Loucy (cell line): ENCODE data around the gene SULT1C4.

ENCODE experiments used
- H2AFZ ChIP-seq: fragments of 200-600 bp; sonication (generic); 2 replicates; pipeline ENCODE4 v1.6.0; 2016; ENCODE audit warnings: antibody characterized with exemption, mild to moderate bottlenecking, low read length, moderate library complexity
- H3F3A ChIP-seq: fragments of 200-600 bp; 2 replicates; pipeline ENCODE4 v1.6.0; 2016; ENCODE audit warnings: antibody characterized with exemption, low read depth, mild to moderate bottlenecking
- H3K27me3 ChIP-seq: fragments of 200-600 bp; sonication (generic); 2 replicates; pipeline ENCODE4 v1.6.1; 2014; ENCODE audit warnings: low read length, mild to moderate bottlenecking; ENCODE audit not compliant: insufficient read depth, poor library complexity, severe bottlenecking
- H3K36me3 ChIP-seq: fragments of 200-600 bp; sonication (generic); 2 replicates; pipeline ENCODE4 v1.6.1; 2016; ENCODE audit warnings: low read length; ENCODE audit not compliant: insufficient read depth
- H3K4me1 ChIP-seq: fragments of 200-600 bp; sonication (generic); 2 replicates; pipeline ENCODE4 v1.5.1; 2014; ENCODE audit warnings: low read length, mild to moderate bottlenecking; ENCODE audit not compliant: insufficient read depth, poor library complexity, severe bottlenecking
- H3K4me2 ChIP-seq: fragments of 200-600 bp; sonication (generic); 2 replicates; pipeline ENCODE4 v1.6.0; 2014; ENCODE audit warnings: antibody characterized with exemption, low read length, low read depth, mild to moderate bottlenecking; ENCODE audit not compliant: poor library complexity, severe bottlenecking
- H3K4me3 ChIP-seq: fragments of 200-600 bp; sonication (generic); 2 replicates; pipeline ENCODE4 v1.5.1; 2014; ENCODE audit warnings: low read length, mild to moderate bottlenecking, mixed read lengths; ENCODE audit not compliant: poor library complexity, severe bottlenecking
- H3K79me2 ChIP-seq: fragments of 200-600 bp; sonication (generic); 2 replicates; pipeline ENCODE4 v1.6.1; 2014; ENCODE audit warnings: low read length; ENCODE audit not compliant: insufficient read depth
- H3K9ac ChIP-seq: fragments of 200-600 bp; sonication (generic); 2 replicates; pipeline ENCODE4 v1.6.0; 2014; ENCODE audit warnings: mild to moderate bottlenecking, low read depth, low read length, moderate library complexity; ENCODE audit not compliant: poor library complexity, severe bottlenecking
- H3K9me2 ChIP-seq: fragments of 200-600 bp; sonication (generic); replicated peaks from 2 replicates; pipeline ENCODE4 v1.6.1; 2016; ENCODE audit warnings: low read depth, low read length, mixed read lengths
- H3K9me3 ChIP-seq: fragments of 200-600 bp; sonication (generic); 2 replicates; pipeline ENCODE4 v1.6.1; 2014; ENCODE audit warnings: mild to moderate bottlenecking, antibody characterized with exemption, low read length, low read depth; ENCODE audit not compliant: insufficient read depth
- H4K20me1 ChIP-seq: fragments of 200-600 bp; sonication (generic); 2 replicates; pipeline ENCODE4 v1.6.0; 2014; ENCODE audit warnings: antibody characterized with exemption, low read length, mild to moderate bottlenecking; ENCODE audit not compliant: insufficient read depth, poor library complexity, severe bottlenecking
- EZH2phosphoT487 ChIP-seq: fragments of 200-600 bp; IDR thresholded peaks from 2 replicates; pipeline ENCODE4 v1.6.1; 2018; ENCODE audit warnings: antibody characterized with exemption, mild to moderate bottlenecking, moderate library complexity, borderline replicate concordance
- TF ChIP-seq, protein P1 (sequence below): fragments of 200-600 bp; sonication (generic); conservative IDR thresholded peaks from 2 replicates; pipeline ENCODE4 v1.5.1; 2014; ENCODE audit warnings: mild to moderate bottlenecking, antibody characterized with exemption, low read length

Gene SULT1C4

DNA sequence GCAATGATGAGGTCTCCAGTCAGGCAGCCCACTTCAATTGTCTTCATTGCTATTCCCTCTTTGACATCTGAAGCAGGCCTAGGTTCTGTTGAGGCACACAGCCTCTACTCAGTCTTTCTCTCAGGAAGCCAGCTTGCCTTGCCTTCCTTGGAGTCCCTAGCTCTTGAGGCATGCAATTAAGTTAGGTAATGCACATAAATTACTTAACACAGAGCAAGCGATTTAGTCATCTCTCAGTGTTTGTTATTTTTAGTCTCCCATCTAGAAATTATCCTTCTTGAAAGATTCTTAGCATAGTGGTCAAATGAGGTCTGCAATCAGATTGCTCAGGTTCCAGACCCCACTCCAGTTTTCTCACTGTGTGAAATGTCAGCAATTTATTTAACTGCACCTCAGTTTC is 32.0 kb downstream of the SULT1C4 start:
- Histone ChIP-seq H3K9me3 (no peaks in the 10 kb centered on the region), H3K4me1 (no peaks in the 10 kb centered on the region), H3K4me3 (no peak overlapping the region), H4K20me1 (no peaks in the 10 kb centered on the region), H3K4me2 (no peak overlapping the region), H3K9me2 (no peaks in the 10 kb centered on the region), H3K79me2 (no peaks in the 10 kb centered on the region), H3K9ac (no peak overlapping the region), H3K36me3 (no peaks in the 10 kb centered on the region), H3F3A (no peaks in the 10 kb centered on the region), H2AFZ (no peak overlapping the region), H3K27me3 (no peaks in the 10 kb centered on the region)
- no peak for TF ChIP-seq EZH2phosphoT487
- TF ChIP-seq, protein P1, sequence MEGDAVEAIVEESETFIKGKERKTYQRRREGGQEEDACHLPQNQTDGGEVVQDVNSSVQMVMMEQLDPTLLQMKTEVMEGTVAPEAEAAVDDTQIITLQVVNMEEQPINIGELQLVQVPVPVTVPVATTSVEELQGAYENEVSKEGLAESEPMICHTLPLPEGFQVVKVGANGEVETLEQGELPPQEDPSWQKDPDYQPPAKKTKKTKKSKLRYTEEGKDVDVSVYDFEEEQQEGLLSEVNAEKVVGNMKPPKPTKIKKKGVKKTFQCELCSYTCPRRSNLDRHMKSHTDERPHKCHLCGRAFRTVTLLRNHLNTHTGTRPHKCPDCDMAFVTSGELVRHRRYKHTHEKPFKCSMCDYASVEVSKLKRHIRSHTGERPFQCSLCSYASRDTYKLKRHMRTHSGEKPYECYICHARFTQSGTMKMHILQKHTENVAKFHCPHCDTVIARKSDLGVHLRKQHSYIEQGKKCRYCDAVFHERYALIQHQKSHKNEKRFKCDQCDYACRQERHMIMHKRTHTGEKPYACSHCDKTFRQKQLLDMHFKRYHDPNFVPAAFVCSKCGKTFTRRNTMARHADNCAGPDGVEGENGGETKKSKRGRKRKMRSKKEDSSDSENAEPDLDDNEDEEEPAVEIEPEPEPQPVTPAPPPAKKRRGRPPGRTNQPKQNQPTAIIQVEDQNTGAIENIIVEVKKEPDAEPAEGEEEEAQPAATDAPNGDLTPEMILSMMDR = no peak

DNA sequence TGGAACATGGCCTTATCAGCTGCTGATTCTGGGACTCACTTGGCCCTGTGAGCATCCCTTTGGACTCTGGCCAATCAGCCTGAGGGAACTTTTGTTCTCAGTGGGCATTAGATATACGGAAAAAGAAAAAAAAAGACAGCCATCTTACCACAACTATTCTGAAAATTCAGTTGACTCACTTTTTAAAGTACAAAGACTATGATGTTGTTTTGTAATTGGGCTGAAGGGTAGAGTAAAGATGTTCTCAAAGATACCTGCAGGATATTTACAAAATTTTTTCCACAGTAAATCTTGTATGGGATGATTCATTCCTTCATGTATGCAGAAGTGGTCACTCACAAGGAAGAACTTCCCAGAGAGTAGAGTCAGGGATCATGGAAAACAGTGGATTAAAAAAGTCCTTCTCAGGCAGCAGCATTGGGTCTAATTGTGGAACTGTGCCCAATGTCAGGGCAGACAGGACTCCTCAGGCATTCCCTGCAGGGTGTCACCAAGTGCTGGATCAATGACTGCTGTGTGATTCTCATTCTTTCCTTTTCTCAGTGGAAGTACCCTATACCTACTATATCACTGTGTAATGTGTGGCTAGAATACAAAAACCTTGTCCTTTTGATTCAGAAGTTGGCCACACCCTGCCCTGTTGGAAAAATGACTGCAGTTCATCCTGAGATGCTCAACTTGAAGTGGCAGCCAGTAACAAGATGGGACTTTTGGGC is 35.4 kb downstream of the SULT1C4 start:
- Histone ChIP-seq H4K20me1 (no peaks in the 10 kb centered on the region), H3K4me1 (no peaks in the 10 kb centered on the region), H3K27me3 (no peaks in the 10 kb centered on the region), H3K9me3 (no peaks in the 10 kb centered on the region), H3K79me2 (no peaks in the 10 kb centered on the region), H3F3A (no peaks in the 10 kb centered on the region), H3K9me2 (no peaks in the 10 kb centered on the region), H3K36me3 (no peaks in the 10 kb centered on the region), H3K4me3 (no peak overlapping the region), H2AFZ (no peak overlapping the region), H3K9ac (no peak overlapping the region), H3K4me2 (no peak overlapping the region)
- no peak for TF ChIP-seq EZH2phosphoT487
- TF ChIP-seq, protein P1 = no peak

DNA sequence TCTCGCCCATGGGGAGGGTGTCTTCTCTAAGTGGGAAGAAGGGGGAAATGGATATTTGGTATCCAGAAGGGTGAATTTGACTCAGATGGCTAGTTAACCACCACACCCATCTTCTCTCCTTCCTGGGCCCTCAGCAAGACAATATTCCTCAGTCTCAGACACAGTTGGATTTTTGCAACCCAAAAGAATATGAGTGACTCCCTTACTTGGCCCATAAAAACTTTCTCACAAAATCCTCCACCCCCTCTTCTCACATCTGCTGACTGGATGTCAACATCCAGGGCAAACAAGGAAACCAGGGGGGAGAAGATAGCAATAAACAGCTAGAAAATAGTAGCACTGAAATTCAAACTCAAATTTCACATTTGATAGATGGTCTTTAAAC is 35.9 kb downstream of the SULT1C4 start:
- Histone ChIP-seq H3F3A (no peaks in the 10 kb centered on the region), H3K9me3 (no peaks in the 10 kb centered on the region), H3K36me3 (no peaks in the 10 kb centered on the region), H3K9ac (no peak overlapping the region), H3K79me2 (no peaks in the 10 kb centered on the region), H2AFZ (no peak overlapping the region), H3K9me2 (no peaks in the 10 kb centered on the region), H4K20me1 (no peaks in the 10 kb centered on the region), H3K27me3 (no peaks in the 10 kb centered on the region), H3K4me1 (no peaks in the 10 kb centered on the region), H3K4me2 (no peak overlapping the region), H3K4me3 (no peak overlapping the region)
- TF ChIP-seq, protein P1 = no peak
- no peak for TF ChIP-seq EZH2phosphoT487
